GM23248 (cell line): ENCODE measurements around the gene IPO7.
"Not testable (repeated sequence)": the region's sequence is repeated elsewhere in the genome, so short reads cannot be mapped to it uniquely, and the experiment has no call there.

Source experiments
- EZH2 ChIP-seq: fragments of 200-600 bp; sonication (generic); IDR thresholded peaks from 2 replicates; pipeline ENCODE4 v1.6.1; 2018; ENCODE audit warnings: antibody characterized with exemption, mild to moderate bottlenecking; ENCODE audit not compliant: insufficient read depth, poor library complexity, severe bottlenecking
- EZH2phosphoT487 ChIP-seq: fragments of 200-600 bp; sonication (generic); IDR thresholded peaks from 2 replicates; pipeline ENCODE4 v1.6.1; 2018; ENCODE audit warnings: antibody characterized with exemption, moderate library complexity, mild to moderate bottlenecking, low read depth; ENCODE audit not compliant: insufficient read depth

DNA sequence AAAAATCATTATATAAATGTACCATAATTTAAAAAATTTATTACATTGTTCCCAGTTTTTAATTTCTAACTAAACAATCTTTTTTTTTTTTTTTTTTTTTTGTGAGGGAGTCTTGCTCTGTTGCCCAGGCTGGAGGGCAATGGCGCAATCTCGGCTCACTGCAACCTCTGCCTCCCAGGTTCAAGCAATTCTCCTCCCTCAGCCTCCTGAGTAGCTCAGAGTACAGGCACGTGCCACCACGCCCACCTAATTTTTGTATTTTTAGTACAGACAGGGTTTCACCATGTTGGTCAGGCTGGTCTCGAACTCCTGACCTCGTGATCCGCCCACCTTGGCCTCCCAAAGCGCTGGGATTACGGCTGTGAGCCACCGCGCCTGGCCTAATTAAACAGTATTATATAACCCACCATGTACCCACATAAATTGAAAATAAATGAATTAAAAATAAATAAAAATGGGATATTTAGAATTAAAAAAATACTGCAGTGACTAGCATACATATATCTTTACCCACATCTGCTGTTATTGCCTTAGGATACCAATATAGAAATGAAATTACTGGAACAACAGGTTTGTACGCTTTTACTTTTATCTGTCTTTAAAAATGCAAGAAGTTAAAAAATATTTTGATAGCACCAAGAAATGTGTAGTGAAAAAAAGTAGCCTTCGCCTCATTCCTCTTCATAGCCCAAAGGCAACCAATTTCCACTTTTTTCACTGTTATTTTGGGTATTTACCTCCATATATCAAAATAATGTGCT is 23.4 kb upstream of the IPO7 start:
- TF ChIP-seq EZH2, EZH2phosphoT487: not testable (repeated sequence)
